ENCODE data around the gene TTC39C.

TTC39C gene

DNA sequence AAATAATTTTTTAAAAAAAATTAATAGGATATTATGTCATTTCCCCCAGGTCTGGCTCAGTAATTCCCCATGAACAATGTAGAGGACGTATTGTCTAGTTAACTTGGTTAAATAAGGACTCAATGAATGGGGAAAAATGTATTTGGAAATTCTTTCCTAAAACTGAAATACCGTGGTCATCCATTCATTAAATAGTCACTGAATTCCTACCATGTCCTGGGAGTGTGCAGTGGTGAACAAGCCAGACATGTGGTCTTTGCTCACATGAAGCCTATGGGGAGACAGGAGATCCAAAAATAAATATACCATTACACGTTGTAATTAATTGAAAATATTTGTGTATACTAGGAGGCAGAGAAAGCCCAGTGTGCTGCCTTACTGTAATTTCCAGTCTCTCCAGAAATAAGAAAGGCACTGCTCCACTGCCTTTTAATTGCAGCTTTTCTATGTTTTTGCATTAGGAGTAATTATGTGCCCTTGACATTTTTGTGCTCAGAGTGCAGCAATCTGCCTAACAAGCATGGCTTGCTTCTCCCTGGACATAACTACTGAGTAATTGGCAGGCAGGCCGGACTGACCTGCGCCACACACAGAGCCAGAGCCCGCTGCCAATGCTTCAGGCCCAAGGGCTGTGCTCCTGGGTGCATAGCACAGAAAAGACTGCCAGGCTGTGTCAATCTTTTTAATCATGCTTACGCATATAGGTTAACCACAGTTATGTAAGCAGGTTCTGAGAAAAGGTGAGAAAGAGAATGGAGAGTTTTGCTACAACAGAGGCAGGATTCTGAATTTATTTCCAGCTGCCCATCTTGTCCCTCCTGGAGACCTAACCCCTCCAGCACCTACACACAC, 22.2 kb upstream of the TTC39C start:
- no peak for DNase-seq (ENCODE audit: low read depth)

DNA sequence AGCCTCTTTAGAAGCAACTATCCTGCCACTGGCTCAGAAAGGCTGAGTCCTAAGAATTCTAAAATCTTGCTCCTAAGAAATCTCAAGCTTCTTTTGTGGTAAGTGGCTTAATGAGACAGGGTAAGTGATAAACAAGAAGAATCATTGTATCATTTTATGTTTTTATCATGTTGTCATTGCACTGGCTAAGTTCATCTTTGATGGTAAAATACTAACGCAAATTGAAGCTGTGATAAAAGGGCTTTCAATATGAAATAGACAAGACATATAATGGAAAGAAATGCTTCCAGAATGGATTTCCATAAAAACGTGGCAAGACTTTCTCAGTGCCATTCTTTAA, 21.6 kb upstream of the TTC39C start:
- no peak for DNase-seq (ENCODE audit: low read depth)

DNA sequence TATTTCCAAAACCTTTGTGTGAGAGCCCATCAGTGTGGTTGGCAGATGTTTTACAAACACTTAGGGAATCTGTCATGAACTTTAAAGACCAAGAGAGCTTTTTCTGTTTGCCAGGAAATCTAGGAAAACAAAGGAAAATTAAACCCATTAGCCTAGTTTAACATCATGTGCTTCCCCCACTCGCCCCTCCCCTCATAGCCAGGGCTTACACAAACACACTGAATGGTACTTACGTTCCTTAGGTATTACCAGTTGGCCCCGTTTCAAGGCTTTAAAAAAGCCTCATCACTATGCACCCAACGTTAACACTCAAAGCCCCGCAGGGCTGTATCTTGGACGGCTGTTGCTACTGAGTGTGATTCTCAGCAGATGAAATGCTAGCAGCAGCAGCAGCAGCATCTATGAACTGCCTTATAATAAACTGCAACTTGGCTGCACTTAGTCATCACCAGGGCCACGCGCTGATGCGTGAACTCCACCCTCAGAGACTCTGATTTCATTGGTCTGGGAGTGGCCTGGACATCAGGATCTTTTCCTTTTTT, 20.1 kb upstream of the TTC39C start:
- DNase-seq (ENCODE audit: low read depth), result peak; percentile 94

DNA sequence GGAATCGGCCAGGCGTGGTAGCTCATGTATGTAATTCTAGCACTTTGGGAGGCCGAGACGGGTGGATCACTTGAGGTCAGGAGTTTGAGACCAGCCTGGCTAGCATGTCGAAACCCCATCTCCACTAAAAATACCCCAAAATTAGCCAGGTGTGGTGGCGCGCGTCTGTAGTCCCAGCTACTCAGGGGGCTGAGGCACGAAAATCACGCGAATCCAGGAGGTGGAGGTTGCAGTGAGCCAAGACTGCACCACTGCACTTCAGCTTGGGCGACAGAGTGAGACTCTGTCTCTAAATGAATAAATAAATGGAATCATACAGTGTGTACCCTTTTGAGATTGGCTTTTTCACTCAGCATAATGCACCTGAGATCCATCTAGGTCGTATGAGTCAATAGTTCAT, 19.4 kb upstream of the TTC39C start:
- no peak for DNase-seq (ENCODE audit: low read depth)

DNA sequence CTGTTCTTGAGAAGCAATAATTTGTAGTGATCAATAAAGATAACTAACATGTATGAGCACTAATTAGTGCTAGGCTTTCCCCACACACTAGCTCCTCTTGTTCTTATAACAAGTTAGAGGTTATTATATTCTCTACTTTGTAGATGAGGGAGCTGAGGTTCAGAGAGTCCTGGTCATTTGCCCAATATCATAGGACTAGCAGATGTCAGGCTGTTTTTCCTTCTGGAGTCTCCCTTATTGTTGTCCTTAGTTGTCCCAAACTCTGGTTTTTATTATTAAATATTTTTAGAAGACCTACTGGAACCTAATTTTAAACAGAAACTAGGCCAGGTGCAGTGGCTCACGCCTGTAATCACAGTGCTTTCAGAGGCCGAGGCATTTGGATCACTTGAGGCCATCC, 16.5 kb upstream of the TTC39C start:
- DNase-seq (ENCODE audit: low read depth), result no peak

DNA sequence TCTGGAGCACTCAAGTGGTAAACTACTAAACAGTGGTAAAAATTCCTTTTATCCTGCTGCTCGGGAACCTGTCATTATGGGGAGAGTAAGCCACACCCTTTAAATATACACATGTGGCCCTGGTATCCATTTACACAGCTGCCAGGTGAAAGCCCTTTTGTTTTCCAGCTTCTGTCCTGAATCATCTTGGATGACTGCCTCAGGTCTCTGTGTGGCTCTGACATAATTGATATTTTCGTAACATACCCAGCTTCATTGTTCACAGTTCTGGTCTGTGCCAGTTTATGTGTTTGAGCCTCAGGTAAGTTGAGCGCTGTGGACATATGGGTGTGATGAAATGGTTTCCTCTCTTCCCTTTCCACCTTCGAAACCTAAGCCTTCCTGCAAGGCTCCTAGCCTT, 15.7 kb upstream of the TTC39C start:
- DNase-seq (ENCODE audit: low read depth), result no peak

DNA sequence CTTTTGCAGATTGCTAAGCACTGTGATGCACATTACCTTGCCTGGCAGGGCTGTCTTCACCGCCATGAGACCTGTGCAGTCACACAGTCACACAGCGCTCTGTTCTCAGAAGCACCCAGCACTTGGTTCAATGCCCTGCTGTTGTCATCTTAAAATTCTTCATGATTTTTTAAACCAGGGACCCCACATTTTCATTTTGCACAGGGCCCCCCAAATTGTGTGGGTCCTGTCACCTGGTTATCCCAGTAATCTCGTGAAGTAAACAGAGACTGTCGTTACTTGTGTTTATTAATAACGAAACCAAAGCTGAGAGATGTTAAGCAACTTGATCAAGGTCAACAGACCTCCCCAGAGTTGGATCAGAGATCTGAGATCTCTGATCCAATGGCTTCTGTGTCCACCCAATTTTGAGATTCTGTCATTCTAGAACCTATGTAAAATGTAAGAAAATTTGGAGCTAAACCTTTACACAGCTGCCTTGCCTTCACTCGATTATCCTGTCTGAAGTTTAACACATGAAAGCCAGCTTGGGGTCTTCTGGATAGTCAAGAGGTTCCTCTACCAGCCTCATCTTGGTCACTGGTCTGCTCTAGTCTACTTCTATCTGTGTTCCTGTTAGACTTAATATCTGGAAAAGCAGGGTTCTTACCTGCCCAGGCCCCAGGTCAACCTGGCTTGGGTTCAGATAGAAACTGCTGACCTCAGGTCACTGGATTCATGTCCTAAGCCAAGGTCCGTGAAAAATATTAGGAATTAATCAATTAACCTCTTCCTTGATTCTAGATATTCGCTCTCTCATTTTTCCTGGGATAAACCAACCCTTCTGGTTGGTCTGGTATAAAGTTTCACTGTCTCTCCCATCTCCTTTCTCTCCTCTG, 13.7 kb upstream of the TTC39C start:
- no peak for DNase-seq (ENCODE audit: low read depth)

DNA sequence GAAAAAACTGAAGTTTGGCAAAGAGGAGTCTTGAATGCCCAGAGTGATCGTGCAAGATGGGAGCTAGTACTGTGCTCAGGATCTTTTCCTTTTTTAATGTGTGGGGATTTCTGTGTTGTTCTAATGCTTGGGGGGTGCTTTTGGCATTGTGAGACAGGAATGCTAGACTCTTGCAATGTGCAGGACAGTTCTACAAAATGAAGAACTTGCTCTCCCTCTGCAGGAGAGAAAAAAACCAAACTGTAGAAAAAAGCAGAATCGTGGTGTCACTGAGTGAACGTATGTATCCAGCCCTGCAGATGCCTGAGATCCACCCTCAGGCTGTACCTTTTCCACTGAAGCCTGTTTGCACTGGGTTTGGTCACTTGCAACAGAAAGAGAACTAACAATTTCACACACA, 12.1 kb upstream of the TTC39C start:
- DNase-seq (ENCODE audit: low read depth), result no peak

DNA sequence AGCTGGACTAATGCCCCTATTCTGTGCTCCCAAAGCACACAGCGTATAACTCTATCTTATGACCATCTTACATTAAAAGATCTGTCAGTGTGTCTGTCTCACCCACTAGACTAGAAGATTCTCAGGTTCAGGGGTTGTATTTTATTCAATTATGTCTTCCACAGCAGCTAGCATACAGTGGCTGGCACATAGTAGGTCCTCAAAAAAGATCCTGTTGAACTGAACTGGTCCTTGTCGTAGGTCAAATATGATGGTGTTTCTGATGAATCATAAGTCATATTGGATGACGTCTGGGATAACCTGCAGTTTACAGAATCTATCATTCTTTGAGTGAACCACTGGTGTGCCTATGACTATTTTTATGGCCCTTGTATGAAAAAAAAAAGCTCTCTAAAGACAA, 11.3 kb upstream of the TTC39C start:
- no peak for DNase-seq (ENCODE audit: low read depth)

DNA sequence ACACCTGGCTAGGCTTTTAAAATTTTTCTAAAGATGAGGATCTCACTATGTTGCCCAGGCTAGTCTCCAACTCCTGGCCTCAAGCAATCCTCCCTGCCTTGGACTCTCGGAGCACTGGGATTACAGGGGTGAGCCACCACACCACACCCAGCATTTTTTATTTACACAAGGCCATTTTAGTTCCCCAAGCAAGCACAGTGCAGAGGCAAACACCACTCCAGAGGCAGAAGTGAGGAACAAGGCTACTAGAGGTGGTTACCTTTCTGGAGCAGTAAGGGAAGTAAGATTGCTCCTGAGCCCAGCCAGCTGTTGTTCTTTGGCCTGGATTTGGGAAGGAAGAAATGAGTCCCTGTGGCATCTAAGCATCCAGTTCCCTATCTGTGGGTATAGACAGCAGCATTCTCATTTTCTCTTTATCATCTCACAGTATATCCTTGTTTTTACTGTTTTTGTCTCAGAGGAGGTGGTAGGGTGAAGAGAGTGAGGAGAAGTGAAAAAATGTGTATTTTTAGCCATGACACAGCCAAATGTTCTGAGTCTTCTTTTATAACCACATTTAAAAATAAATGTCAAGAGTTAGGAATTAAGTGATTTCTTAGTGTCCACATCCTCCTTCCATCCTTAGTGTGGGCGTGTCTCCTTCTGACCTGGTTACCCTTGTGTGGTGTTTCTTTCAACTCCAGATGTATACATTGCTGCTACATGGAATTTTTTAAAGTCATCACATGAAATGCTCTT, 10.5 kb upstream of the TTC39C start:
- DNase-seq (ENCODE audit: low read depth), result no peak

DNA sequence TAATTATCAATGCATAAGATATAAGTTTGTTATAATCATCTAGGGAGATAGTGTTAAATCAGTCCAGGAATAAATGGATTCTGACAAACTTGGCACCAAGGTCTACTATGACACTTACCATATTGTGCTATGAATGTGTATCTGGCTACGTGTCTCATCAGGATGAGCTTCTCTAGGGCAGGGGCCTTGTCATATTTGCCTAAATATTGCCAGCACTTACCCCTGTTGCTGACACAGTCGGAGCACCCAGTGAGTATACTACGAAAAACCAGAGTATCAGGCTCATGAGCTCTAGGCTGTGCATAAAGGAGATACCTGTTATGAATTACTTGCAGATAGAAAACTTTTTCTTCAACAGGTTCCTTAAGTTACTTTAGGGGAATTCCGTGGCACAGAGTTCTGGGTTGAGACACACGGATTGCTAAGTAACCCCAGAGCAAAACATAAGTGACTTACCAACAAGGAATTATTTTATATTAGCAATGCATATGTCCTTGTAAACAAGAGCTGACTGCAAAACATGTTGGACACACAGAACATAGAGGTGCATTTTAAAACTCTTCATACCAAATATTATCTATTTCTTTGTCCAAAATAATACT, 7.7 kb upstream of the TTC39C start:
- DNase-seq (ENCODE audit: low read depth), result no peak

DNA sequence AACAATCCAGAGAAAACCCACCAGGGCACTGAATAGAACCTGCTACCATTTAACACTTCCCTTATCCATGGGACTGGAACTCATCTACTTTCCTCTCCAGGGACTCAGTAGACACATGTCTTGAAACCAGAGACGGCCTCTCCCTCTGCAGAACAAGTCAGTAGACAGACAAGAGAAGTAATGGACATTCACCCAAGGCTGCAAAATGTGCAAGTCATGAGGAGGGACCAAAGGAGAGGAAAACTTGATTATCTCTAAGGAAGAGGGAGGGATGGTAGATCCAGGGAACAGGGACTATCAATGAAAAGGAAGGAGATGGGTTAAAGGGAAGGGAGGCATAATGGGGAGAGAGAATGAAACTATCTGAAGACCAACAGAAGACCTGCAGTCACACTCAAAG, 5.3 kb upstream of the TTC39C start:
- DNase-seq (ENCODE audit: low read depth), result no peak

DNA sequence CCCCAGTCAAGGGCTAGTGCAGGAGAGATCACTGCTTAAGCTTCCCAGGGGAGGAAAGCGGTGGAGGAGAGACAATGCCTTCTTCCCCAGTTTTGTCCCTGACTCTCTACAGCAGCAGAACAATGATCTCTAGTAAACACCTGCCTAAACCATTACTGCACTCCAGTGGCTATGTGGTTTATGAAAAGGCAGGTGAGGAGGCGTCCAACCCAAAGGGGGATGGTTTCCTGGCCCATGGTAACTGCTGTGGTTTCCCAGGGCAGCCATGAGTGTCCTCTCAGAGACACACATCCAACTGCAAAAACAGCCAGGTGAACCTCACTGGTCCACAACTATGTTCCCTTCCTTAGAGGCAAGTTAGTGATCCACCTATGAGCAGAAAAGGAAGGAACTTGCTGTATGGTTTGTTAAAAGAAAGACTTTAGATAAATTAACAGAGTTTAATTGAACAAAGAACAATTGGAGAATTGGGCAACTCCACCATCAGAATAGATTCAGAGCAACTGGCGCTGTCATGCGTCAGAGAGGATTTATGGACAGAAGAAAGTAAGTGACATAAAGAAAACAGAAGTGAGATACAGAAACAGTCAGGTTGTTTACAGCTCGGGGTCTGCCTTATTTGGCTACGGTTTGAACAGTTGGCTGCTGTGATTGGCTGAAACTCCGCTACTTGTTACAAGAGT, 4.8 kb upstream of the TTC39C start:
- no peak for DNase-seq (ENCODE audit: low read depth)

DNA sequence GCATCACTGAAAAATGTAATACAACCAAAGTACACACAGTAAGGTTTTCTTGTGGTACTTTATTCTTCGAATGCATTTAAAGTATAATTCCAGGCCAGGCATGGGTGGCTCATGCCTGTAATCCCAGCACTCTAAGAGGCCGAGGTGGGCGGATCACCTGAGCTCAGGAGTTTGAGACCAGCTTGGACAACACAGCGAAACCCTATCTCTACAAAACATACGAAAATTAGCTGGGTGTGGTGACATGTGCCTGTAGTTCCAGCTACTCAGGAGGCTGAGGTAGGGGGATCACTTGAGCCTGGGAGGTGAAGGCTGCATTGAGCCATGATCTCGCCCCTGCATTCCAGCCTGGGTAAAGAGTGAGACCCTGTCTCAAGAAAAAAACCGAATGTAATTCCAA, 3.9 kb upstream of the TTC39C start:
- DNase-seq (ENCODE audit: low read depth), result no peak

DNA sequence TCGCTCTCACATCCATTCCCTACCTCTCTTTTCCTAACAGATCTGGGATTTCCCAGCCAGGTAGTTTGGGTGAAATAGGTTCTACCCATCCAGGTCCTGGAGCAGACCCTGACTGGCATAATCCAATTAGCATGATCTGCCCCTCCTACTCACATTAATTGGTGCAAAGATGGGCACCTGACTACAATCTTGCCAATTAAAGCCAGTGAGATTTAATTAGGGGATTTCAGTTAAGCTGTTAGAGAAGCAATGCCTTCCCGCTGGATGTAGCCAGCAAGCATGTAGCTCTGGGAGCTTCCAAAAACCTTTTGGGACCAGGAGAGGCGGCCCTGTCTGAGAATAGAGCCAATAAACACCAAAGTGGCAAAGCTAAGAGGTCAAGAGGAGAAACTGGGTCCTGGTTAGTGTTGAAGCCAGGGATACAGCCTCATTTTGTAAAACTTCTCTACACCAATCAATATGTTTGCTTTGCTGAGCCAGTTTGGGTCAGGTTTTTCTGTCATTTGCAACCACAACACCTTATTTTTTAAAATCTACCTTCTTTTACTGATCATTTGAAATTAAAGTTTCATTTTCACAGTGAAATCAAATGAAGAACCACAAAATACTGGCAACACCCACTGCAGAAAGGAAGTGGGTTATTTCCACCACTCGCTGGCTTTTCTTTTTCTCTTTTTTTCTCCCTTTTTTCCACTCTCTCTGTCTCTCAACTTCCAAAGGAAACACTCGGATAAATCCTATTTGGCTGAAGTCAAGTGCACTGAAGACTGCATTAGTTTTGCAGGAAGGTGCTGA, 3.2 kb upstream of the TTC39C start:
- DNase-seq (ENCODE audit: low read depth), result no peak

DNA sequence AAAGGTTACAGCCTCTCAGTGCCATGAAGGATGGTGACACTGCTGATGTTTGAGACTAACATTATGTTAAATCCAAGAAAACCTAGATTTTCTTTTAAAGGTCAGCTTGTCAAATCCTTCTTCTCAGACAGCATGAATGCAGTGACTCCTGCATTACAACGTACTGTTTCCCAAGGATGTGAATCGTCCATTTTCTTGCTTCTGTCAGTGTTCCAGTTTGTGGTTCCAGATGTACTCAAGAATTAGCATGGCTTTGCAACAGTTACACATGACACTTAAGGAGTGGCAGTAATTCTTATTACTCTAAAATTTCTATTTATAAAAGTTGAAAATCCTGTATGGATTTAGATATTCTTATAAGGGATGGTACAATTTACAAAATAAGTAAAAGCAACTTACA, 1.5 kb upstream of the TTC39C start:
- no peak for DNase-seq (ENCODE audit: low read depth)

DNA sequence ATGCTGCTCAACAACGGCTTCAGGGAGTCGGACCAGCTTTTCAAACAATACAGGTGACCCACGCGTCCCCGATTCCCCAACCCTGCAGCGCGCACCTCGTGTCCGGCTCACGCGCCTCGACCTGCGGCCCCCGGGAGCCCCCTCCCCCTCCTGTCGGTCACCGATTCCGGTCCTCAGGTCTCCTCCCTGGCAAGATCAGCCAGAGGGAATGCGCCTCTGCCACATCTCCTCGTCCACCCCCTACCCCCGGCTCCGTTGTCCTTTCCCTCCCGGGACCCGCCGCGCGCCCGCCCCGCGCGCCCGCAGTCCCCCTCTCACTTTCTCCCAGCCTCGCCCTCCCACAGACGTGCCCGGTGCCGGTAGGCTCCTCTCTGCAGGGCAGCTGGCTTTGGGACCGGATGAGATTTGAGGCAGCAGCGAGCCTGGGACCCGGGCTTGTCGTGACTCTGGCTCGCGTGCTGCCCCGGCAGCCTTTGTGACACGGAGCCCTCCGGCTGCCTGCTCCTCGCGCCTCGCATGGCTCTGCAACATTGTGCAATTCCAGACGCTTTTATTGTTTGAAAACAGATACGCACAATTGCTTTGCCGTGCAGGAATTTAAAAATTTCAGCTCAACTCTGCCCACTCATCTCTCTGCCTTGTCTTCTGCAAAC, 558 bp downstream of the TTC39C start:
- DNase-seq (ENCODE audit: low read depth), result peak; percentile 66

DNA sequence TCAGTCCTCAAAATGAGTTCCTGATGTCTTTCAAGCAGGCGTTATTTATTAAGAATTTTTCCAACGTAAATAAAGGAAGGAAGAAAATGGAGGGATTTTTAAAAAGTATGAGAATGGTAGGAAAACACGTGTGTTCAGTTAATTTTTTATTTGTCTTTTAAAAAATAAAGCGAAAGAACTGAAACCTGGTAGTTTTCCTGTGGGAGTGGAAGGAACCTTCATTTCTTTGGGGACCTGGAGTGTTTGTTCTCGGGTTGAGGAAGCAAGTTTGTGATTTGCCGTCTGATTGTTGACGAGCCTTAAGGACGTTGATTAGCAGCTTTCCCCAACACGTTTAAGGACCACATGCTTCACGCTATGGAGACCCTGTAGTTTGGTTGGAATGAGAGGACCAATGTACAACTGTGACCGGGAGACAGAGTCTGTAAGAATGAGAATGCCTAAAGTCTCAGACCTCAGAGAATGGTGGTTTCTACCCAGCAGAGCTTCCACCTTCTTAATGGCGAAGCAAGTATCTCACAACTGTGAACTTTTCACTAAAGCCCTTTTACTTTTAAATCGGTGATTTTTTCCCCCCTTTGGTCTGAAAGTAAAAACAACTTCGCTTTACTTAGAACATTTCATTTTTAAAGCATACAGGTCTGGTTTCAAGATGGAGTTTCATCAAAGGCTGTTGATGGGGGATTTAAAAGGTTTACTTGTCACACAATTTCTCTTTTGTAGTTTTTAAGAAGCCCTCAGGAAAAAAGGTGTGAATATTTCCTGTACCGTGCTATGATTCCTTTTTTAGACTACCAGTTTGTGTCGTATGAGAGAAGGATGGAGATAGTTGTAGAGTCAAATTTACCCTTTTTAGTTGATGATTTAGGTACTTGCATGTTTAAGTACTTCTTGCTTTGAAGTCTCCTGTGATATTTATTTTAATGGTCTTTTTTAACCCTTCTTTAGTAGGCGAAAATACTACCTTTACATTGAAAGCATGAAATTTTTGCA, 1.4 kb downstream of the TTC39C start:
- DNase-seq (ENCODE audit: low read depth), result no peak

DNA sequence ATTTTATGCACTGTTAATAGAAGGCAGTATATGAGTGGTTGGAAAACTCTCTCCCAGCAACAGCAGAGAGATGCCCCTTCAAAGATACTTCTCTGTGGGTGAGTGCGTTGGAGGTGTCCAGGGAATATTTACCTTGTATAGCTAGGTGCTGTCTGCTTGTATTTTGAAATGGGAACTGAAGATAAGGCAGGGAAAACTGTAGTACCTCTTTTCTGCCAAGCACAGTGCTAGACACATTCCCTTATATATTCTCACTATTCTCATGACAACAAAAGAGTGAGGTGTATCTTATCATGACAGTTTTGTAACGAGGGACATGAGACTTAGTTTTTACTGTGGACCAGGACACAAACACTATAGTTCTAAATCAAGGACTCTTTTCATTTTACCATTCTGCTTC, 2.1 kb downstream of the TTC39C start:
- DNase-seq (ENCODE audit: low read depth), result no peak
